Adipocyte (in vitro differentiated cells): ENCODE measurements around the gene RASA3.
"Not testable (repeated sequence)": the region's sequence is repeated elsewhere in the genome, so short reads cannot be mapped to it uniquely, and the experiment has no call there.

Experiments used
- DNase-seq: peaks from one replicate; pipeline ENCODE4 v3.0.0-alpha.2; 2015; ENCODE audit warnings: low read depth
- H3K27me3 ChIP-seq: replicated peaks from 2 replicates; pipeline ENCODE4 v1.7.0; 2013; ENCODE audit warnings: mild to moderate bottlenecking, low read length, moderate library complexity; ENCODE audit not compliant: control insufficient read depth, insufficient read depth
- H3K36me3 ChIP-seq: 2 replicates; pipeline ENCODE4 v1.7.0; 2013; ENCODE audit warnings: low read length, mild to moderate bottlenecking, moderate library complexity; ENCODE audit not compliant: control insufficient read depth, insufficient read depth, severe bottlenecking
- H3K4me1 ChIP-seq: 2 replicates; pipeline ENCODE4 v1.7.0; 2013; ENCODE audit warnings: mild to moderate bottlenecking, low read length, moderate library complexity; ENCODE audit not compliant: control insufficient read depth, insufficient read depth
- H3K4me3 ChIP-seq: 2 replicates; pipeline ENCODE4 v1.7.0; 2013; ENCODE audit warnings: mild to moderate bottlenecking, low read length, moderate library complexity
- H3K9ac ChIP-seq: 2 replicates; pipeline ENCODE4 v1.7.0; 2013; ENCODE audit warnings: mild to moderate bottlenecking, low read length, moderate library complexity
- H3K9me3 ChIP-seq: 2 replicates; pipeline ENCODE4 v1.7.0; 2013; ENCODE audit warnings: mild to moderate bottlenecking, low read length, moderate library complexity; ENCODE audit not compliant: control insufficient read depth

The RASA3 gene

DNA sequence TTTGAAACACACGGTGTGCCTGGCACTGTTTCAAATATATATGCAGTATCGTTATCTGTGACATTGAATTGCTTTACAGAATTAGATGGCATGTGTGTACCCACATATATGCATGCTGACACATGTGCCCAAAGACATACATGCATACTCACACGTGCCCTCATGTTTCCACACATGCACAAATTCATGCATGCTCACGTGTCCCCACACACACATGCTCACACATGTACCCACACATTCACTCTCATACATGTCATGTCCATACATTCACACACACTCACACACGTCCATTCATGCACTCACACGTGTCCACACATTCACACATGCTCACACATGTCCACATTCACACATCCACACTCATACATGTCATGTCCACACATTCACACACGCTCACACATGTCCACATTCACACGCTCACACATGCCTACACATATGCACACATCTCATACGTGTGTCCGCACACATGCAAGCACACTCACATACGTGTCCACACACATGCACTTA lies 140.7 kb downstream of the RASA3 start:
- Histone ChIP-seq H3K27me3 (no peaks in the 10 kb centered on the region), H3K4me3 (peak overlapping the region; percentile 26), H3K9ac (peak overlapping the region; percentile 44), H3K36me3 (peaks cover 50% of the 10 kb centered on the region), H3K9me3 (no peaks in the 10 kb centered on the region), H3K4me1 (peaks cover 25% of the 10 kb centered on the region)
- DNase-seq = no peak

DNA sequence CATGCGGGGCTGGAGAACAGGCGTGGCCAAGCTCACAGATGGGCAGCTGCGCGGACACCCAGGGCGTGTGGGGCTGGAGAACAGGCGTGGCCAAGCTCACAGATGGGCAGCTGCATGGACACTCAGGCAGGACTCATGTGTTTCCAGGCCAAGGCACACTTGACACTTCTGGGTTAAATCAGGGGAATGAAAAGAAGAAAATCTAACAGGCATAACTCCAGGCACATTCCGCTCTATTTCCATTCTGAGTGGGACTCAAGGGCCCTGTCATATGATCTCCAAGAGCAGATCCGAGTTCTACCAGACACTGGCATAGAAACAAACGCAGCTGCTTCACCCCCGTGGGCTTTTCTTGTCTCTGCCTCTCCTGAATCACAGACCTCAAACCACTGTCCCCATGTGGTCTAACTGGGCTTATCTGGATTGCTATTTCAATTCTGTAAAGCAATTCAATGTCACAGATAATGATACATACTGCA lies 141.2 kb downstream of the RASA3 start:
- Histone ChIP-seq H3K27me3 (no peaks in the 10 kb centered on the region), H3K36me3 (peaks cover 45% of the 10 kb centered on the region), H3K4me1 (peaks cover 25% of the 10 kb centered on the region), H3K9me3 (no peaks in the 10 kb centered on the region), H3K9ac (peak overlapping the region; percentile 44), H3K4me3 (no peak overlapping the region)
- no peak for DNase-seq

DNA sequence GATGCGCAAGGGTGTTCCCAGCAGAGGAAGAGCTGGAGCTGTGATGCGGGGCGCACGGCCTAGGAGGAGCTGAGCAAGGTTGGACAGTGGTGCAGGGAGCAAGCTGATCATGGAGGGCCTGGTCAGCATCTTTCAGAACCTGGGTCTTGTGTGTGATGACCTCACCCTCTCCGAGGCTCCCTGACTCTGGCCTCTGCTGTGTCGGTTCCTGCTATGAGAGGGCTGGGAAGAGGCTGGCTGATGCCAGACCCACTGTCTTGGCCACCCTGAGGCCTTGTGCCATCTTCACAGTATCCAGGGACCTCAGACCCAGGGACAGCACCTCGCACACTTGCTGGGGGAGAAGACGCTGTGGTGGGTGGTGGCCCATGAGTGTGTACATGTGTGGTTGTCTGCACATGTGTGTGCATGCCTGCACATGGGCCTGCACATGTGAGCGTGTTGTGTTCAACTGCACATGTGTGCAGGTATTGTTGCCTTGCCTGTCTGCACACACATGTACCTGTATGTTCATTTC lies 142.0 kb downstream of the RASA3 start:
- H3K4me3 ChIP-seq = no peak overlapping the region
- no peak overlapping the region for H3K9ac ChIP-seq
- DNase-seq = no peak
- H3K36me3 ChIP-seq = peaks cover 43% of the 10 kb centered on the region
- H3K4me1 ChIP-seq = peaks cover 25% of the 10 kb centered on the region
- no peaks in the 10 kb centered on the region for H3K27me3 ChIP-seq
- H3K9me3 ChIP-seq = no peaks in the 10 kb centered on the region

DNA sequence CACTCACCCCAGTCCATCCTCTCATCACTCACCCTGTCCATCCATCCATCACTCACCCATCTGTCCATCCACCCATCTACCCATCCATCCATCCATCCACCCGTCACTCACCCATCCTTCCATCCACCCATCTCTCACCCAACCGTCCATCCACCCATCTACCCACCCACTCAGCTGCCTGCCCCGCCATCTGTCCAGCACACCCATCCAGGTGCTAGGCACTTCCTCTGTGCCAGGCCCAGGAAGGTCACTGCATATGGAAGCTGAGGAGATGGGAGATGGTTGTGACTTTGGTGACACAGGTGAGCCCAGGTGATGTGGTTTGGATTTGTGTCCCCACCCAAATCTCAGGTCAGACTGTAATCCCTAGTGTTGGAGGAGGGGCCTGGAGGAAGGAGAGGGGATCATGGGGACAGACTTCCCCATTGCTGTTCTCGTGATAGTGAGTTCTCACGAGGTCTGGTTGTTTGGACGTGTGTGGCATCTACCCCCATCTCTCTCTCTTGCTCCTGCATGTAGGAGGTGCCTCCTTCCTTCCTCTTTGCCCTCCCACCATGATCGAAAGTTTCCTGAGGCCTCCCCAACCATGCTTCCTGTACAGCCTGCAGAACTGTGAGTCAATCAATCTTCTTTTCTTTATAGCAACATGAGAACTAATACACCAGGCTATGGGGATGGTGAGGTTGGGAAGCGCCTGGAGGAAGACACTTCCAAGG lies 142.7 kb downstream of the RASA3 start:
- H3K9me3 ChIP-seq = no peaks in the 10 kb centered on the region
- no peak overlapping the region for H3K9ac ChIP-seq
- H3K27me3 ChIP-seq = no peaks in the 10 kb centered on the region
- DNase-seq = no peak
- no peak overlapping the region for H3K4me3 ChIP-seq
- peaks cover 21% of the 10 kb centered on the region for H3K4me1 ChIP-seq
- peaks cover 43% of the 10 kb centered on the region for H3K36me3 ChIP-seq

- H3K4me3 ChIP-seq, H3K9me3 ChIP-seq, DNase-seq, H3K27me3 ChIP-seq, H3K9ac ChIP-seq: not testable (repeated sequence)
- Histone ChIP-seq H3K4me1 (peaks cover 21% of the 10 kb centered on the region), H3K36me3 (peaks cover 36% of the 10 kb centered on the region)
Measured at GRCh38 chr13:113988859-113989258, 143.6 kb downstream of the RASA3 start.

- Histone ChIP-seq H3K4me1 (peaks cover 2% of the 10 kb centered on the region), H3K9me3 (no peaks in the 10 kb centered on the region), H3K36me3 (peaks cover 46% of the 10 kb centered on the region), H3K4me3 (no peak overlapping the region), H3K9ac (no peak overlapping the region), H3K27me3 (no peaks in the 10 kb centered on the region)
- DNase-seq = no peak
Measured at GRCh38 chr13:113982296-113982661, 150.1 kb downstream of the RASA3 start.

DNA sequence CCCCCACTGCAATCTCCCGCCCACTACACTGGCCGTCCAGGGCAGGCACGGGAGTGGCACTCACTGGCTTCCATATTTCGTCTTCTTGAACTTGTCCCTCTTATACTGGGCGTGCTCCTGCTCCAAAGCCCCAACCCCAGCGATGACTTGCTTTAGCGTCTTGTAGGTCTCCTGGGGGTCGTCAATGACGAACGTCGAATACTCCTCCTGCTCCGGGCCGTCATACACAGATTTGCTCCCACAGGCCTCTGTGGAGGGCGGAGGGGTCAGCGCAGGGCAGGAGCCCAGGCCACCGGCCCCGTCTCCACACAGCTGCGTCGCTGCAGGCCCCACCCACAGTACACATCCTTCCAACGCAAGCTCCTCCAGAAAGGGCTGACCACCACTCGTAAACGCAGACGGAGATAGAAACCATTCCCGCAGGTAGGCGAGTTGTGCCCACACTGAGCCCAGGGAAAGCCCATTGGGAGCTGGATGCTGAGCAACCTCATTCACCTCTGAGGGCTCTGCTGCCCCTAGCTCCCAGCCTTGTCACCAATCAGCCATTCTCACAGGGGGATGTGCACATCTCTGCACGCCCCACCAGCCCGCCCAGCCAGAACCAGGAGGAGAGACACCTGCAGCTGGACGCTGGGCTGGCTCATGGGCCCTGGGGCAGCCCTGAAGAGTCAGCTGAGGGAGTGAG lies 150.7 kb downstream of the RASA3 start:
- peaks cover 8% of the 10 kb centered on the region for H3K4me1 ChIP-seq
- peaks cover 48% of the 10 kb centered on the region for H3K36me3 ChIP-seq
- no peaks in the 10 kb centered on the region for H3K9me3 ChIP-seq

DNA sequence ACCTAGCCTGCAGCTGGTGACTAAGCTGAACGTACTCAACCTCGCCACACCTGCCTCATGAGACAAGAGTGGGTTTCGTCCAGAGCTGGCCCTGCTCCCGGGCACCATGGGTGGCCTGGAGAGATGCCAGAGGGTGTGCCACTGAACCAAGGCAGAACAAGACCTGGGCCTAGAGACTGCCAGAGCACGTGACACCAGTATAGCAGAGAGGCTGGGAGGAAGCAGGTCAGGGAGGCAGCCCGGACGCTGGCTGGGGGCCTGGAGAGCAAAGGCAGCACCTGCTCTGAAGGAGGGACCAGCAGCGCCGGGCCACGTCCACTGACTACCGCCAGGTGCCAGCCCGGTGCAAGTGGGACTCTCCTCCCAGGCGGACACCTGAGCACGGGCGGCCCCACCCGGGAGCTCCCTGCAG lies 151.2 kb downstream of the RASA3 start:
- peaks cover 48% of the 10 kb centered on the region for H3K36me3 ChIP-seq
- no peak for DNase-seq

More for the DNA sequence above, 150.7 kb downstream of the RASA3 start:
- DNase-seq = no peak
- Histone ChIP-seq H3K27me3 (no peaks in the 10 kb centered on the region), H3K9ac (no peak overlapping the region), H3K4me3 (no peak overlapping the region)

GRCh38 chr13:113980489-113981064 lies 151.8 kb downstream of the RASA3 start:
- no peaks in the 10 kb centered on the region for H3K27me3 ChIP-seq
- no peak overlapping the region for H3K9ac ChIP-seq
- peaks cover 12% of the 10 kb centered on the region for H3K4me1 ChIP-seq
- H3K36me3 ChIP-seq = peaks cover 50% of the 10 kb centered on the region
- no peak overlapping the region for H3K4me3 ChIP-seq
- no peak for DNase-seq
- no peaks in the 10 kb centered on the region for H3K9me3 ChIP-seq

More for the DNA sequence above, 151.2 kb downstream of the RASA3 start:
- no peaks in the 10 kb centered on the region for H3K9me3 ChIP-seq
- H3K4me1 ChIP-seq = peaks cover 12% of the 10 kb centered on the region
- no peaks in the 10 kb centered on the region for H3K27me3 ChIP-seq
- no peak overlapping the region for H3K9ac ChIP-seq
- H3K4me3 ChIP-seq = no peak overlapping the region

- Histone ChIP-seq H3K27me3 (no peaks in the 10 kb centered on the region), H3K36me3 (peaks cover 57% of the 10 kb centered on the region), H3K9me3 (no peaks in the 10 kb centered on the region), H3K9ac (no peak overlapping the region), H3K4me1 (peaks cover 12% of the 10 kb centered on the region), H3K4me3 (no peak overlapping the region)
- DNase-seq = no peak
Measured at GRCh38 chr13:113979791-113980471, 152.5 kb downstream of the RASA3 start.
